Right lobe of liver (tissue), 4 donors: ENCODE results near the gene BLACAT1.
"Not testable (repeated sequence)": the region's sequence is repeated elsewhere in the genome, so short reads cannot be mapped to it uniquely, and the experiment has no call there.

Experiments used
- CTCF ChIP-seq, 4 donors: fragments of 200-600 bp in 3 of 4; fragments of 450-650 bp in 1 of 4; IDR thresholded peaks; one replicate each; pipeline versions ENCODE4 v1.5.1 to v1.8.0; 2016 to 2022; ENCODE audit warnings: antibody characterized with exemption in 4 of 4, mild to moderate bottlenecking in 2 of 4
- POLR2A ChIP-seq: fragments of 450-650 bp; IDR thresholded peaks from one replicate; pipeline ENCODE4 v1.6.1; 2017; ENCODE audit warnings: antibody characterized with exemption, mild to moderate bottlenecking
- donor health status: DM: no; HTN: no; CAD: no.
- donor health status: DM: no; HTN: no; CAD: no.
- donor health status: DM: no; HTN: yes; CAD: no.

- not testable (repeated sequence) for TF ChIP-seq CTCF (IDR thresholded peaks at IDR 0.05); POLR2A
Measured at GRCh38 chr1:205478985-205479384, 23.1 kb upstream of the BLACAT1 start.
